ENCODE measurements around the gene CCDC112. TPM values are rescaled to one million over a fixed set of nuclear protein-coding genes. Genes with fewer than 3 reads are reported as not detected.

Gene CCDC112
- total RNA-seq, 2 donors from 2014 or later: 3.8 to 7.7 TPM

- Histone ChIP-seq H3K27ac (no peak overlapping the region), H3K27me3 (no peaks in the 10 kb centered on the region), H3K36me3 (no peaks in the 10 kb centered on the region), H3K4me3 (no peak overlapping the region), H3K9me3 (no peaks in the 10 kb centered on the region), H3K4me1 (peaks cover 0 to 5% of the 10 kb centered on the region in 2 donors)
- TF ChIP-seq CTCF (IDR thresholded peaks at IDR 0.05): no peak
- no peak for DNase-seq (ENCODE audit: low spot score)
Observed at GRCh38 chr5:115298811-115299210, 2.4 kb upstream of the CCDC112 start.

- Histone ChIP-seq H3K27ac (no peak overlapping the region), H3K36me3 (no peaks in the 10 kb centered on the region), H3K4me1 (peaks cover 0 to 5% of the 10 kb centered on the region in 2 donors), H3K9me3 (peaks cover 0 to 2% of the 10 kb centered on the region in 2 donors), H3K27me3 (no peaks in the 10 kb centered on the region), H3K4me3 (peak overlapping the region; percentile 69 to 82)
- DNase-seq (ENCODE audit: low spot score): no peak
- no peak for TF ChIP-seq CTCF (IDR thresholded peaks at IDR 0.05)
Observed at GRCh38 chr5:115297031-115297430, 577 bp upstream of the CCDC112 start.

- Histone ChIP-seq H3K9me3 (peaks cover 0 to 3% of the 10 kb centered on the region in 2 donors), H3K4me1 (peaks cover 0 to 5% of the 10 kb centered on the region in 2 donors), H3K36me3 (no peaks in the 10 kb centered on the region), H3K27me3 (no peaks in the 10 kb centered on the region), H3K4me3 (peak overlapping the region; percentile 69 to 82), H3K27ac (peak overlapping the region; percentile 51 to 78)
- no peak for TF ChIP-seq CTCF (IDR thresholded peaks at IDR 0.05)
- no peak for DNase-seq (ENCODE audit: low spot score)
Observed at GRCh38 chr5:115295777-115296123, 704 bp downstream of the CCDC112 start.

- no peaks in the 10 kb centered on the region for H3K36me3 ChIP-seq
Observed at GRCh38 chr5:115291397-115291796, 5.1 kb downstream of the CCDC112 start.

GRCh38 chr5:115289104-115289503 is 7.3 kb downstream of the CCDC112 start:
- H3K36me3 ChIP-seq: no peaks in the 10 kb centered on the region
- no peak for TF ChIP-seq CTCF (IDR thresholded peaks at IDR 0.05)
- H3K27me3 ChIP-seq: no peaks in the 10 kb centered on the region
- H3K4me1 ChIP-seq: no peaks in the 10 kb centered on the region
- H3K27ac ChIP-seq: no peak overlapping the region
- no peak for DNase-seq (ENCODE audit: low spot score)
- no peak overlapping the region for H3K4me3 ChIP-seq
- H3K9me3 ChIP-seq: peaks cover 0 to 3% of the 10 kb centered on the region in 2 donors

More at GRCh38 chr5:115291397-115291796, 5.1 kb downstream of the CCDC112 start:
- DNase-seq (ENCODE audit: low spot score): no peak
- Histone ChIP-seq H3K27me3 (no peaks in the 10 kb centered on the region), H3K9me3 (peaks cover 0 to 3% of the 10 kb centered on the region in 2 donors), H3K27ac (no peak overlapping the region), H3K4me1 (peaks cover 0 to 5% of the 10 kb centered on the region in 2 donors), H3K4me3 (no peak overlapping the region)
- TF ChIP-seq CTCF (IDR thresholded peaks at IDR 0.05): no peak

GRCh38 chr5:115284021-115284420 is 12.4 kb downstream of the CCDC112 start:
- no peaks in the 10 kb centered on the region for H3K27me3 ChIP-seq
- no peak for DNase-seq (ENCODE audit: low spot score)

More at GRCh38 chr5:115284021-115284420, 12.4 kb downstream of the CCDC112 start:
- H3K4me1 ChIP-seq: no peaks in the 10 kb centered on the region
- H3K9me3 ChIP-seq: no peaks in the 10 kb centered on the region
- no peaks in the 10 kb centered on the region for H3K36me3 ChIP-seq
- no peak overlapping the region for H3K4me3 ChIP-seq
- no peak for TF ChIP-seq CTCF (IDR thresholded peaks at IDR 0.05)
- no peak overlapping the region for H3K27ac ChIP-seq

Measured in right atrium auricular region (tissue), 2 donors.